Measurements from ENCODE around the gene GPC1.

- TF ChIP-seq CTCF (conservative IDR thresholded peaks at IDR 0.05; ENCODE audit: low read depth in 2 of 2): no peak
- TF ChIP-seq EZH2 (IDR thresholded peaks at IDR 0.05; ENCODE audit: low read depth, unreplicated experiment): no peak
- no peak for TF ChIP-seq POLR2AphosphoS5 (IDR thresholded peaks at IDR 0.05; ENCODE audit: low read depth)
- no peak for TF ChIP-seq ETS1 (IDR thresholded peaks at IDR 0.05)
- TF ChIP-seq, protein P1, sequence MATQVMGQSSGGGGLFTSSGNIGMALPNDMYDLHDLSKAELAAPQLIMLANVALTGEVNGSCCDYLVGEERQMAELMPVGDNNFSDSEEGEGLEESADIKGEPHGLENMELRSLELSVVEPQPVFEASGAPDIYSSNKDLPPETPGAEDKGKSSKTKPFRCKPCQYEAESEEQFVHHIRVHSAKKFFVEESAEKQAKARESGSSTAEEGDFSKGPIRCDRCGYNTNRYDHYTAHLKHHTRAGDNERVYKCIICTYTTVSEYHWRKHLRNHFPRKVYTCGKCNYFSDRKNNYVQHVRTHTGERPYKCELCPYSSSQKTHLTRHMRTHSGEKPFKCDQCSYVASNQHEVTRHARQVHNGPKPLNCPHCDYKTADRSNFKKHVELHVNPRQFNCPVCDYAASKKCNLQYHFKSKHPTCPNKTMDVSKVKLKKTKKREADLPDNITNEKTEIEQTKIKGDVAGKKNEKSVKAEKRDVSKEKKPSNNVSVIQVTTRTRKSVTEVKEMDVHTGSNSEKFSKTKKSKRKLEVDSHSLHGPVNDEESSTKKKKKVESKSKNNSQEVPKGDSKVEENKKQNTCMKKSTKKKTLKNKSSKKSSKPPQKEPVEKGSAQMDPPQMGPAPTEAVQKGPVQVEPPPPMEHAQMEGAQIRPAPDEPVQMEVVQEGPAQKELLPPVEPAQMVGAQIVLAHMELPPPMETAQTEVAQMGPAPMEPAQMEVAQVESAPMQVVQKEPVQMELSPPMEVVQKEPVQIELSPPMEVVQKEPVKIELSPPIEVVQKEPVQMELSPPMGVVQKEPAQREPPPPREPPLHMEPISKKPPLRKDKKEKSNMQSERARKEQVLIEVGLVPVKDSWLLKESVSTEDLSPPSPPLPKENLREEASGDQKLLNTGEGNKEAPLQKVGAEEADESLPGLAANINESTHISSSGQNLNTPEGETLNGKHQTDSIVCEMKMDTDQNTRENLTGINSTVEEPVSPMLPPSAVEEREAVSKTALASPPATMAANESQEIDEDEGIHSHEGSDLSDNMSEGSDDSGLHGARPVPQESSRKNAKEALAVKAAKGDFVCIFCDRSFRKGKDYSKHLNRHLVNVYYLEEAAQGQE (IDR thresholded peaks at IDR 0.05; ENCODE audit: unreplicated experiment): no peak
- no peak for TF ChIP-seq JUNB (IDR thresholded peaks at IDR 0.05; ENCODE audit: unreplicated experiment)
- no peak for TF ChIP-seq ZNF331 (CRISPR knock-in tag; IDR thresholded peaks at IDR 0.05; ENCODE audit: low read depth)
- TF ChIP-seq EZH2phosphoT487 (IDR thresholded peaks at IDR 0.05; ENCODE audit: unreplicated experiment): no peak
- no peak for TF ChIP-seq ZNF462 (CRISPR knock-in tag; IDR thresholded peaks at IDR 0.05)
- TF ChIP-seq NANOG (IDR thresholded peaks at IDR 0.05; ENCODE audit: borderline replicate concordance): no peak
- TF ChIP-seq CREB1 (CRISPR knock-in tag; IDR thresholded peaks at IDR 0.05; ENCODE audit: low read depth): no peak
- TF ChIP-seq STAT1 (IDR thresholded peaks at IDR 0.05; ENCODE audit: unreplicated experiment): no peak
Measured at GRCh38 chr2:240435457-240435947, at the start of gene GPC1.
